ENCODE data around the gene CAP2. TPM values are rescaled to one million over a fixed set of nuclear protein-coding genes. Genes with fewer than 3 reads are reported as not detected.

The CAP2 gene
- total and polyA plus RNA-seq, 2 donors (not counting 1 experiment from before 2014, with no cell fraction given): 8.6 to 38.1 TPM

DNA sequence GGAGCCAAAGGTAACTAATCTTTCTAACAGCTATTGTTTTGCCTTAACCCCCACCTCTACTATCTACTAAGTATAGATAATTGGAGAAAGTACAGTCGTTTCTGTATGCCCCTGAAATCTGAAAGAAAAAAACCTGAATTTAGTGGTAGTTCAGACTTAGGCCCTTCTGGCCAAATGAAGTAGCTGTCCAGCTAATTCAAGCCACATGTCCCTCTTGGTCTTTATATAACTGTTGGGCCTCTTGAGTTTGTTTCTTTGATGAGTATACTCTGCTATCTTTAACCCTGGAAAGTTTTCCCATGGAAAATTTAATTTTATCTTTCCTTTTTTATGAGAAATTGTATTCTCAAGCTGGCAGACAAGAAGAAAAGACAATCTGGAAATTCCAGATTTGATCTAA, 133.7 kb downstream of the CAP2 start:
- no peaks in the 10 kb centered on the region for H3K36me3 ChIP-seq (ENCODE audit: control insufficient read depth, insufficient read depth, low read length)
- no peaks in the 10 kb centered on the region for H3K9me3 ChIP-seq (ENCODE audit: control insufficient read depth, insufficient read depth, low read depth, low read length)
- no peak for DNase-seq (ENCODE audit: low read depth in 2 of 2)
- TF ChIP-seq, protein P1, sequence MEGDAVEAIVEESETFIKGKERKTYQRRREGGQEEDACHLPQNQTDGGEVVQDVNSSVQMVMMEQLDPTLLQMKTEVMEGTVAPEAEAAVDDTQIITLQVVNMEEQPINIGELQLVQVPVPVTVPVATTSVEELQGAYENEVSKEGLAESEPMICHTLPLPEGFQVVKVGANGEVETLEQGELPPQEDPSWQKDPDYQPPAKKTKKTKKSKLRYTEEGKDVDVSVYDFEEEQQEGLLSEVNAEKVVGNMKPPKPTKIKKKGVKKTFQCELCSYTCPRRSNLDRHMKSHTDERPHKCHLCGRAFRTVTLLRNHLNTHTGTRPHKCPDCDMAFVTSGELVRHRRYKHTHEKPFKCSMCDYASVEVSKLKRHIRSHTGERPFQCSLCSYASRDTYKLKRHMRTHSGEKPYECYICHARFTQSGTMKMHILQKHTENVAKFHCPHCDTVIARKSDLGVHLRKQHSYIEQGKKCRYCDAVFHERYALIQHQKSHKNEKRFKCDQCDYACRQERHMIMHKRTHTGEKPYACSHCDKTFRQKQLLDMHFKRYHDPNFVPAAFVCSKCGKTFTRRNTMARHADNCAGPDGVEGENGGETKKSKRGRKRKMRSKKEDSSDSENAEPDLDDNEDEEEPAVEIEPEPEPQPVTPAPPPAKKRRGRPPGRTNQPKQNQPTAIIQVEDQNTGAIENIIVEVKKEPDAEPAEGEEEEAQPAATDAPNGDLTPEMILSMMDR (conservative IDR thresholded peaks at IDR 0.05 in 1 of 2, IDR thresholded peaks at IDR 0.05 in 1 of 2; ENCODE audit: low read depth in 1 of 2, low read length in 2 of 2): no peak
- no peak for TF ChIP-seq EZH2 (IDR thresholded peaks at IDR 0.05; ENCODE audit: low read length, missing control alignments)
- no peak overlapping the region for H3K27ac ChIP-seq (ENCODE audit: insufficient read depth, low read length)
- H3K4me1 ChIP-seq (ENCODE audit: control insufficient read depth, extremely low read depth, insufficient read depth, low read length): no peaks in the 10 kb centered on the region
- H4K20me1 ChIP-seq (ENCODE audit: control insufficient read depth, extremely low read depth, insufficient read depth, low read length): no peaks in the 10 kb centered on the region
- no peak overlapping the region for H2AFZ ChIP-seq (ENCODE audit: low read length)
- no peak overlapping the region for H3K4me3 ChIP-seq (replicated peaks in 1 of 4; ENCODE audit: control extremely low read depth in 1 of 4, insufficient read depth in 1 of 4, low read depth in 3 of 4, low read length in 4 of 4)
- H3K4me2 ChIP-seq (ENCODE audit: extremely low read depth, insufficient read depth, low read length): no peak overlapping the region
- no peak overlapping the region for H3K9ac ChIP-seq (ENCODE audit: insufficient read depth, low read length)
- no peaks in the 10 kb centered on the region for H3K27me3 ChIP-seq (ENCODE audit: control insufficient read depth, insufficient read depth, low read length)
- no peaks in the 10 kb centered on the region for H3K79me2 ChIP-seq (ENCODE audit: control insufficient read depth, insufficient read depth, low read length)

DNA sequence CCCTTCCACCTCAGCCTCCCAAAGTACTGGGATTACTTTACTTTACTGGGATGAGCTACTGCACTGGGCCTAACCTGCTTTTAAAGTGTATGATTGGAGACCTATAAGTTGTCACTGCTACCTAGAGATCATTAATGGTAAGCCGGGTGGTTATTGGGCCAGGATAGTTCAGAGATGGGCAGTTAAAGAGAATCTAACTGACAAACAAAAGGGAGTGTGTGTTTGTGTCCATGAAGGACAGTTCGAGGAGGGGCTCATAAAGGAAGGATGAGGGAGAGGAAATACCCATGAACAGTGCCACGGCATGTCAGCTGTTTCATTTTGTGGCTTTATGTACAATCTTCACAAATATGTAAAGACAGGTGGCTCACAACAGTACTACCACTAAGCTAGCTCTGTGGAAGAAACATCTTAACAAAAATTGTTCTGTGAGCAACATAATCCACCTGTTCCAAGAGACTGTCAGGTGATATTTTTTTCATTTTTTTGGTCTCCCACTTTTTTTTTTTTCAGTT, 137.0 kb downstream of the CAP2 start:
- H3K36me3 ChIP-seq (ENCODE audit: control insufficient read depth, insufficient read depth, low read length): no peaks in the 10 kb centered on the region
- H2AFZ ChIP-seq (ENCODE audit: low read length): no peak overlapping the region
- no peaks in the 10 kb centered on the region for H3K4me1 ChIP-seq (ENCODE audit: control insufficient read depth, extremely low read depth, insufficient read depth, low read length)
- H3K27me3 ChIP-seq (ENCODE audit: control insufficient read depth, insufficient read depth, low read length): no peaks in the 10 kb centered on the region
- H3K4me3 ChIP-seq (replicated peaks in 1 of 4; ENCODE audit: control extremely low read depth in 1 of 4, insufficient read depth in 1 of 4, low read depth in 3 of 4, low read length in 4 of 4): no peak overlapping the region
- no peaks in the 10 kb centered on the region for H3K79me2 ChIP-seq (ENCODE audit: control insufficient read depth, insufficient read depth, low read length)
- H3K9ac ChIP-seq (ENCODE audit: insufficient read depth, low read length): no peak overlapping the region
- H3K9me3 ChIP-seq (ENCODE audit: control insufficient read depth, insufficient read depth, low read depth, low read length): no peaks in the 10 kb centered on the region
- DNase-seq (ENCODE audit: low read depth in 2 of 2): no peak
- H4K20me1 ChIP-seq (ENCODE audit: control insufficient read depth, extremely low read depth, insufficient read depth, low read length): no peaks in the 10 kb centered on the region
- no peak overlapping the region for H3K4me2 ChIP-seq (ENCODE audit: extremely low read depth, insufficient read depth, low read length)
- no peak overlapping the region for H3K27ac ChIP-seq (ENCODE audit: insufficient read depth, low read length)
- TF ChIP-seq, protein P1 (conservative IDR thresholded peaks at IDR 0.05 in 1 of 2, IDR thresholded peaks at IDR 0.05 in 1 of 2; ENCODE audit: low read depth in 1 of 2, low read length in 2 of 2): no peak
- TF ChIP-seq EZH2 (IDR thresholded peaks at IDR 0.05; ENCODE audit: low read length, missing control alignments): no peak

DNA sequence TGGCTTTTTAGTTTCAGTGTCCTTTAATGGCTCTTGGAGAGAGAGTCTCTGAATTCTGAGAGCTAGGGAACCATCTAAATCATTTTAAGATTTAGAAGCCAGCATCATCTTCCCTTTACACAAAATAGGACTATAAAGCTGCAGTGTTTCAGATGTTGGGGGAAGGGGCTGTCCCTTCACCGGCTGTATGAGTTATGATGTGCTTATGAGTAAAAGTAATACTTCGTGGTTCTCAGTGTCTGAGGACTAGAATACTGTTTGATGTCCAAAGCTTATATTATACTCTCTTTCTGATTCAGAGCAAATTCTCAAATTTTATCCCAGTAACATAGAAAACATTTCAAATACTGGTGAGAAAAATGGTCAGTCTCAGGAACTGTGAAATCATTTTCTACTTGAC, 143.2 kb downstream of the CAP2 start:
- TF ChIP-seq, protein P1 (conservative IDR thresholded peaks at IDR 0.05 in 1 of 2, IDR thresholded peaks at IDR 0.05 in 1 of 2; ENCODE audit: low read depth in 1 of 2, low read length in 2 of 2): no peak
- no peak for TF ChIP-seq EZH2 (IDR thresholded peaks at IDR 0.05; ENCODE audit: low read length, missing control alignments)
- Histone ChIP-seq H3K4me3 (replicated peaks in 1 of 4; ENCODE audit: control extremely low read depth in 1 of 4, insufficient read depth in 1 of 4, low read depth in 3 of 4, low read length in 4 of 4) (no peak overlapping the region), H3K27me3 (ENCODE audit: control insufficient read depth, insufficient read depth, low read length) (no peaks in the 10 kb centered on the region), H3K9me3 (ENCODE audit: control insufficient read depth, insufficient read depth, low read depth, low read length) (no peaks in the 10 kb centered on the region), H3K36me3 (ENCODE audit: control insufficient read depth, insufficient read depth, low read length) (no peaks in the 10 kb centered on the region), H3K27ac (ENCODE audit: insufficient read depth, low read length) (no peak overlapping the region), H3K4me1 (ENCODE audit: control insufficient read depth, extremely low read depth, insufficient read depth, low read length) (no peaks in the 10 kb centered on the region), H3K4me2 (ENCODE audit: extremely low read depth, insufficient read depth, low read length) (no peak overlapping the region), H2AFZ (ENCODE audit: low read length) (no peak overlapping the region), H3K79me2 (ENCODE audit: control insufficient read depth, insufficient read depth, low read length) (no peaks in the 10 kb centered on the region), H3K9ac (ENCODE audit: insufficient read depth, low read length) (no peak overlapping the region), H4K20me1 (ENCODE audit: control insufficient read depth, extremely low read depth, insufficient read depth, low read length) (no peaks in the 10 kb centered on the region)
- no peak for DNase-seq (ENCODE audit: low read depth in 2 of 2)
